NCI-H82 (cell line): Measurements from ENCODE around the gene CSMD2.
A peak's percentile ranks its signal among the peaks of the same experiment; 100 is the strongest.
"Not testable (repeated sequence)": the region's sequence is repeated elsewhere in the genome, so short reads cannot be mapped to it uniquely, and the experiment has no call there.

Experiments used
- DNase-seq: peaks from one replicate; lab custom pipeline; 2025; lab: John Stamatoyannopoulos, UW

CSMD2 gene

DNA sequence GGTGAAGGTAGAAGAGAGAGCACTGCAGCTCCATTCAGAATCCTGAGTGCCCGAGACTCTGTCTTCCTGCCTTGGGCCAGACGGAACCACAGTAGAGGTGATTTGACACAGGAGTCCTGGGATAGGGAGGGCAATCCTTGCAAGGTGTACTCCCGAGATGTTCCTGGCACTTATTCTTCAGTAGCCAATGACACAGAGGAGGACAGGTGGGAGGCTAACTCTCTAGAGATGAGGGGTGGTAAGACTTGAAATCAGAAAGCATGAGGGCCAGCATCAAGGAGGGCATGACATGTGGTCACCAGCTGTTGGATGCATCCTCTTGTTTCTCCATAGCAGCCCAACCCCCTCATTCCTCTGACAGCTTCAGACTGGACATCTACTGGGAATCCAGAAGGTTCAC is 56.3 kb downstream of the CSMD2 start:
- DNase-seq, result no peak

- no peak for DNase-seq
These were observed 56.8 kb downstream of the CSMD2 start for GRCh38 chr1:34108269-34108668.

GRCh38 chr1:34101151-34101550 is 63.9 kb downstream of the CSMD2 start:
- no peak for DNase-seq

DNA sequence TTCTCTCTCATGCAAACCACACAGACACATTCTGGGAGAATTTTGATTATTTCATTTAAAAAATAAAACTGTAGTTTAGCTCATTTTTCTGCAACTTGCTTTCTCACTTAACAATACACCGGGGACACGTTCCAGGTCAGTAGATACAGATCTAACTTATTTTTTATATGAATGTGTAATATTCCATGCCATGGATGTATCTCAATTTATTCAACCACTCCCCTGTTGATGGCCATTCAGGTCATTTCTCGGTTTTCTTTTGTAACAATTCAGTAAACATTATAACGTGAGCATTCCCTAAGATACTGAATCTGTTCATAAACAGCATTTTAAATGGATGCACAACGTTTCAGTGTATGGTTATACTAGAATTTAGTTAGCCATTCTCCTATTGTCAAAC is 64.7 kb downstream of the CSMD2 start:
- DNase-seq, result no peak

GRCh38 chr1:34092399-34092798 is 72.6 kb downstream of the CSMD2 start:
- not testable (repeated sequence) for DNase-seq

- no peak for DNase-seq
These were observed 75.3 kb downstream of the CSMD2 start for GRCh38 chr1:34089731-34090130.

GRCh38 chr1:34087986-34088385 is 77.0 kb downstream of the CSMD2 start:
- DNase-seq, result no peak

DNA sequence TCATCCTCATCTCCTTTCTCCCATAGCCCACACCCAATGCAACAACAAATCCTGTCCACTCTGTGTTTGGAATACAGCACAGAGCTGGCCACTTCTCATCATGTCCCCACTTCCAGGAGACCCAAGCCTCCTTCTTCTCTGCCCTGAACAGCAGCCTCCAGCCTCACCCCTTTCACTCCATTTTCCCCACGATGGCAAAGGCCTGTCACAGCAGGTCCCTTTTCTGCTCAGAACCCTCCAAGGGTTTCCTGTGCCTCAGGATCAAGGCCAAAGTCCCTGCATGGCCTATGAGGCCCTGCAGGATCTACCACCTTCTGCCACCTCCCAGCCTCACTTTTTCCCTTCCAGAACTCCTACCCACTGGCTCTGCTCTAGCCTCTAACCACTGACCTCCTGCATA is 78.5 kb downstream of the CSMD2 start:
- no peak for DNase-seq

DNA sequence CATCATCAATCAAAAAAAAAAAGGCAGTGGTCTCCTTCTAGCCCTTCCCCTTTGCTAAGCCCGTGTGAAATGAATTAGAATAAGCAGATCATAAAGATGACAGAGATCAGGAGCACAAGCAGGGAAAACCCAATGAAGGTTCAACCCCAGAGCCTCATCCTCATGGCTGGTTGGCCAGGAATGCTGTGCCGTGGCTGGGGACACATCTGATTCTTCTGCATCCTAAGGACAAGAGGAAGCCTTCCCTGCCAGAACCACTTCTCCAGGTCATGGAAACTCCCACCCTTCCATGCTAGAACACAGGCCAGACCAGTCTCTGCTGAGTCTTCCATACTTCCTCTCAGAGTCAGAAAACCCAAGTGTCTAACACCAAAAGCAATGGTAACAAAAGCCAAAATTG is 81.1 kb downstream of the CSMD2 start:
- DNase-seq, result no peak

DNA sequence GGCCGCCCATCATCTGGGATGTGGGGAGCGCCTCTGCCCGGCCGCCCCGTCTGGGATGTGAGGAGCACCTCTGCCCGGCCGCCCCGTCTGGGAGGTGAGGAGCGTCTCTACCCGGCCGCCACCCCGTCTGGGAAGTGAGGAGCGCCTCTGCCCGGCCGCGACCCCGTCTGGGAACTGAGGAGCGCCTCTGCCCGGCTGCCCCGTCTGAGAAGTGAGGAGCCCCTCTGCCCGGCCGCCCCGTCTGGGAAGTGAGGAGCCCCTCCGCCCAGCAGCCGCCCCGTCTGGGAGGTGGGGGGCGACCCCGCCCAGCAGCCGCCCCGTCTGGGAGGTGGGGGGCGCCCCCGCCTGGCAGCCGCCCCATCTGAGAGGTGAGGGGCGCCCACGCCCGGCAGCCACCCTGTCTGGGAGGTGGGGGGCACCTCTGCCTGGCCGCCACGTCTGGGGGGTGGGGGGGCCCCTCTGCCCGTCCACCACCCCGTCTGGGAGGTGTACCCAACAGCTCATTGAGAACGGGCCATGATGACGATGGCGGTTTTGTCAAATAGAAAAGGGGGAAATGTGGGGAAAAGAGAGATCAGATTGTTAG is 82.9 kb downstream of the CSMD2 start:
- DNase-seq, result not testable (repeated sequence)

GRCh38 chr1:34078383-34078782 is 86.6 kb downstream of the CSMD2 start:
- DNase-seq, result no peak

- DNase-seq, result no peak
These were observed 89.5 kb downstream of the CSMD2 start for GRCh38 chr1:34075576-34075975.

DNA sequence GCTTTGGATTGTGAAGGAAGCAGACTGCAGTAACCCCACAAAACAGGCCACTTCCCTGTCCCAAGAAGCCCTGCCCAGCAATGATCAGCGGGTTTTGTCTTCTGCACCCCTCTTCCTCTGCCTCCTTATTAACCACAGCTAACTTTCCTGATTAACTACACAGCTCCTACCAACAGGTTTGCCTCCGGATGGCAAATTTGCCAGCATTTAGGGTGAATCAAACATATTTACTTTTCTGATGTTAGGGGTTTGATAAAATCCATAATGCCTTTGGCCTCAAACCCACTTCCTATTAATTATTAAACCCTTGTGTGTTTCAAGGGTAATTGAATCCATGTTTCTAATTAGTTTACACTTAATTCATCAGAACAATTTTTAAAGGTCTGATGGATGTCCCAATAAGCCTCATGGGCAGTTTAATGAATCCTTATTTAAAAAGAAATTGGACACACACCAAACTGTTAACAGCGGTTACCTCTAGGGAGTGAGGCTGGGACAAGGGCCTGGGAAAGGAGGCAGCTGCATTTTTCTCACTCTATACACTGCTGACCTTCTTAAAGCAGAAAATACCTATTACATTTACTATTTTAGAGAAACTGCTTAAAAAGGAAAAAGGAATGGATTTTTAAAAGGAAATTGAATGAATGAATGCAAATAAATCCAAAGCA is 91.9 kb downstream of the CSMD2 start:
- DNase-seq, result no peak

DNA sequence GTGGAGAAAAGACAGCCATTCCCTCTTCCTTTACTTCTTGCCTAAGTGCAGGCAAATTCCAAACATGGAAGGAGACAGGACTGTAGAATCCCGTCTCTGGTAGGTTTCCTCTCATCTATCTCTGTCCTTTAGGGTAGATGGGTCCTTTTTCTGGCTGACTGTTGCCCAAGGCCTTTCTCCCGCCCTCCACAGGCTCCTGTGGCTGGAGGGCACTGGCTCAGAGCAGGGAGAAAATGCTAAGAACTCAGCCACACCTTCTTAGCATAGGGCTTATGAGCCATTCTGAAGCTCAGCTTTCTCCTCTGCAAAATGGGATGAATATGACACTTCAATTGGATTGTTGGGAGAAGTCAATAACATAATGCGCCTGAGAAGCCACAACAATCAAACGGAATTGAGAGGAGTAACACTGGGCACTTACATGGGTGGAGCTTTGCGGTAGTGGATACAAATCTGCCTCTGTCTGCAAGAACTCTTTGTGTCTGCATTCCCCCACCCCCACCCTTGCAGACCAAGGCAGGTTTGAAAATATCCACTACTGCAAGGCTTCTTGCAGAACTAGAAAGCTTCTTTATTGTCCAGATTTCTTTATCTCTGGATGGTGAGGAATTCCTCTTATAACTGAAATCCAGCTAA is 94.7 kb downstream of the CSMD2 start:
- no peak for DNase-seq

DNA sequence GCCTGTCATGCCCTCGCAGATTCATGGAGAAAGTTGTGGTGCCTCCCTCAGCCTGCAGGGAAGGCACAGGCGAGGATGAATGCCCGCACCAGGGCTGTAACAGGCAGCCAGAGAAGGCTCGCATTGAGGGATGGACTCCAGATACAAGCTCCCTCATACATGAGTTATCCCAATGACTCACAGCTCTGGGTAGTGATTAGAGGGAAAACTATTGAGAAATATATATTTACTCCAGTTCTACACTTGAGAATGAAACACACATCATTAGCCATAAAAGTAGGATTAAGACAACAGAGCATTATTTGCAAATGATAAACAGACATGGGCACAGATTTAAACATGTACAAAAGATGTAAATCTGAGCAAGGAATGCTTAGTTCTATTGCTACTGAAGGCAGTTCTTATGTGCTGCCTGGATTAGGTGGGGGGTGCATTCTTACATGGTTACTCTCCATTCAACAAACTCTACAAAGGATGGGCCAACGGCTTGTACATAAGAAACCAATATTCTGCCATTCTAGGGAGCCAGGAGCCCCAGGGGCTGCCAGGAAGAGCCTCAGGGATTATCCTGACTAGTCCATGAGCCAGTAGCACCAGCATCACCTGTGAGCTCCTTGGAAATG is 97.9 kb downstream of the CSMD2 start:
- no peak for DNase-seq

DNA sequence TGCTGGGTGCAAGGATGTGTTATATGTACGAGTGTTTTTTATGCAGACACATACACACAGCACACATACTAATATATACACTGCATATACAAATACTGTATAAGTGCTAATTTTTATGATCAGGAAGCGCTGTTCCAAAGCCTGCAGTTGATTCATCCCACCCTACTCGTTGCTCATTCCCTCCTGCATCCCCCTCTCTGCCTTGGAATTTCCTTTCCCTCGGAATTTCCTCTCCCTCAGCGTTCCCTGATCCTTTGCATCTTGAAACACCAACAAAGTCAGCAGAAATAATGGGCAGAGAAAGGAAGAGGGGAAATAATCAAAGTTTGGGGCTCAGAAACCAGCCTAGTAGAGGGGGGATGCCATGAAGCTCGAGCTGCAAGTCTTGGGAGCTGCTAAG is 98.9 kb downstream of the CSMD2 start:
- no peak for DNase-seq

GRCh38 chr1:34065498-34065897 is 99.5 kb downstream of the CSMD2 start:
- DNase-seq, result no peak

- DNase-seq, result no peak
These were observed 104.1 kb downstream of the CSMD2 start for GRCh38 chr1:34060901-34061415.

- no peak for DNase-seq
These were observed 104.8 kb downstream of the CSMD2 start for GRCh38 chr1:34060187-34060730.

- DNase-seq, result peak; percentile 29
These were observed 107.5 kb downstream of the CSMD2 start for GRCh38 chr1:34057347-34058130.

DNA sequence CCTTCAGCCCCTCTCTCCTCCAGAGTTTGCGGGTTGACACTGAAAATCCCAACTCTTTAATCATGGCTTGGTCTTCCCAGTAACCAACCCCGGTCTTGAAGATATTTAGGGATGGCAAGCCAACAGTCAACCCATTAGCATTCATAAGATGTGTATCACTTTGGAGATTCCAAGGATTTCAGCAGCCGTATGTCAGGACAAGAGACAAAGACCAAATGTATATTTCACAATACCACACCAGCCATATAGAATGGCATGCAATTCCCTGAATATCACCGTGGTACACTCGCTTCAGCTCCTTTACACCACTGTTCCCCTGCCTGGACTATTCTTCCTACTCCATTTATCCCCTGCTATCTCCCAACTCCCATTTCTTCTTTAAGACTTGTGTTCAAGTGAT is 109.2 kb downstream of the CSMD2 start:
- DNase-seq, result no peak

DNA sequence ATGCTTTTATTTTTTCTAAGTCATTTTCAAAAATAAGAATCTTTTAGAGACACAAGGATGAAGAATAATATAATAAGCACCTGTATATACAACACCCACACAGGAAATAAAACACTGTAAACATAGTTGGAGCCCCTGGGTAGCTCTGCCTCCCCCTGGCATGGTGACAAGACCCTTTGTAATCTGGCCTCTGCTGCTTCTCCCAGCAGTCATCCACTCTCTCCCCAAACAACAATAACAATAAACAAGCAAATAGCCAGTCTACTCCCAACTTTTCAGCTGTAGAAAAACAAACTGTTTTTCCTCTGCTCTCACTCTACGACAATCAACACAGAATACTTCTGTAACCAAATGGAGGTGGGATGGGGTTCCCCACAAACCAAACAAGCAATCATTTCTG is 110.1 kb downstream of the CSMD2 start:
- no peak for DNase-seq
